GM20431 (cell line): Measurements from ENCODE around the gene RNF112.

ENCODE experiments used
- in situ Hi-C: fragments of 300-500 bp; cut with MseI, MboI; formaldehyde crosslinking; loops from one replicate; pipeline ENCODE4 v1.15.0; 2020; ENCODE audit warnings: low sequenced_read_pairs; ENCODE audit not compliant: unreplicated experiment

The RNF112 gene

GRCh38 chr17:19408346-19408710 lies 2.7 kb upstream of the RNF112 start:
- in situ Hi-C loops: no loop called here

- in situ Hi-C loops: no loop called here
These were observed 2.0 kb upstream of the RNF112 start for GRCh38 chr17:19409066-19409465.

DNA sequence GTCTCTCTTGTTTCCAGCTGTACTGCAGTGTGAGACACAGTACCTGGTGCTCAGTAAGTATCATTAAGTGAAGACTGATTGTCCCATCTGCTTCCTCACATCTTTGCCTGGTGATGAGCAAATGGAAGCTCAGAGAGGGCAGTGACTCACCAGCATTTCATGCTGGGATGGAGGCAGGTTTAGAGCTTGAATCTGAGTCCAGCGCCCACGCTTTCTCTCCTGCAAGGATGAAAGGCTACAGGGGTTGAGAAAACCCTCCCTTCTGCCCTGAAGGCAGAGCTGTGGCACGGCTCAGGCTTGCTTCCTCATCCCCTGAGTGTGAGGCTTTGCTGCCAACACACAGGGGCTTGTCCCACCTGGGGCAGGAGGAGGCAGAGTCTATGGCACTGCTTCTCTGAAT lies 1.5 kb upstream of the RNF112 start:
- in situ Hi-C loops: no loop called here

- in situ Hi-C loops: no loop called here
These were observed 941 bp upstream of the RNF112 start for GRCh38 chr17:19410091-19410490.

DNA sequence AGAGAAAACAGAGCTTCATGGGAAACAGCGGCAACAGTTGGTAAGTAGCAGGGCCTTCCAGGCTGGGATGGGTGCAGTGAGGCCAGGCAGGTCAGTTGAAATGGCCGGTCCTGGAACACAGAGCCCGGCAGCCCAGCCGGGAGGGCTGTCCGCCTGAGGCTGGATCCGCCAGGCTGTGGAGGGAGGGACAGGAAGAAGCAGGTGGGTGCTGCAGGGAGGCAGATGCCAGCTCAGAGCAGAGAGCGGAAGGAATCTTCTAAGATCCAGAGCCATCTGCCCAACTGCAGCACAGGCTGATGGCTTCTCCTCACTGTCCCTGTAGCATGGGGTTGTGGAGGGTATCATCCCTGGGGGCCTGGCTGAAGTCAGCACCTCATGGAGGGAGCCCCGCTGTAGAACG lies 599 bp downstream of the RNF112 start:
- in situ Hi-C loops: no loop called here

GRCh38 chr17:19412510-19412909 lies 1.5 kb downstream of the RNF112 start:
- in situ Hi-C loops: no loop called here

GRCh38 chr17:19412984-19413383 lies 2.0 kb downstream of the RNF112 start:
- in situ Hi-C loops: no loop called here

DNA sequence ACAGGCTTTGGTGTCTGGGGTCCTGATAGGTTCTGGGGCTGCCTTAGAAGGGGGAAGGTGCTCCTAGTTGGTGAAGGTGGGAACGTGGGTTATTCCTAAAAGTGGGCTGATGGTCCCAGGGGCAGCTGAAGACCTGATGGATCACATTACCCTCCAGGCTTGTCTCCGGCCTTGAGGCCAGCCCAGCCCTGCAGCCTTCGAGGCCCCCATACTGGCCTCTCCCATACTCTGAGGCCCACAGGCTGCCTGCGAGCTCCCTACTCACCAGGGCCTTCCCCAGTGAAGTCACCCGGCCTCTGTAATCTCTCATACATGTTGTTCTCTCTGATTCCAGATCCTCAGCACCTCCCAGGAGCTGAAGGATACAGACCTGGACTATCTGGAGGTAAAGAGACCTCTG lies 2.7 kb downstream of the RNF112 start:
- in situ Hi-C loops: no loop called here

- in situ Hi-C loops: no loop called here
These were observed 3.6 kb downstream of the RNF112 start for GRCh38 chr17:19414396-19415280.

DNA sequence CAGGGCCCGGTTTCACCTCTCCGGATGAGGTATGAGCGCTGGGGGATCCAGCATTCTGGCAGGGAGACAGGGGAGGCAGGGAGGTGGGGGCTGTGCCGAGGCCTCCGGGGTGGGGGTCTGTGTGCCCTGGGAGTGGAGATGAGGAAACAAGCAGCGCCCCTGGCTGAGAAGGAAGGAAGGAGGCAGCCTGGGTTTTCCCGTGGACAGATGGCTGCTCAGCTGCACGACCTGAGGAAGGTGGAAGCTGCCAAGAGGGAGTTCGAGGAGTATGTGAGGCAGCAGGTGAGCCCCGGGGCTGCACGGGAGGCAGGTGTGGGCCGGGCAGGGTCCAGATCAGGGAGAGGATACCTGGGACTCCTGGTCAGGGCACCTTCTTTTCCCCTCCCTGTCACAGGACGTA lies 4.3 kb downstream of the RNF112 start:
- in situ Hi-C loops: no loop called here

- in situ Hi-C loops: no loop called here
These were observed 5.1 kb downstream of the RNF112 start for GRCh38 chr17:19415806-19416775.

- in situ Hi-C loops: no loop called here
These were observed 6.6 kb downstream of the RNF112 start for GRCh38 chr17:19417611-19418010.

- in situ Hi-C loops: no loop called here
These were observed 7.4 kb downstream of the RNF112 start for GRCh38 chr17:19418251-19418992.

DNA sequence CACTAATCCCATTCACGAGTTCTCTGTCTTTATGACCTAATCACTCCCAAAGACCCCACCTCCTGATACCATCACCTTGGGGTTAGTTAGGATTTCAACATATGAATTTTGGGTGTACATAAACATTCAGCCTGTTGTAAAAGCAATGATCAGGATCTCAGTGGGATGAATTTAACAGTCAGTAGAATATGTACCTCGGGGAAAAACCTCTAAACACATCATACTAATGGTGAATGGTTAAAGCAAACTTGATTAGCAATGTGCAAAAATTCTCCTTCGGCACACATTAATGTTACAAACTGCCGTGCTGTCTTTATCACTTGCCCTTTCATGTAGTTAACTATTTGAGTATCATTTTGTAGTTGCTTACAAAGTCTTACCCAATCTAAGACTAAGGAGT lies 10.2 kb downstream of the RNF112 start:
- in situ Hi-C loops: no loop called here

DNA sequence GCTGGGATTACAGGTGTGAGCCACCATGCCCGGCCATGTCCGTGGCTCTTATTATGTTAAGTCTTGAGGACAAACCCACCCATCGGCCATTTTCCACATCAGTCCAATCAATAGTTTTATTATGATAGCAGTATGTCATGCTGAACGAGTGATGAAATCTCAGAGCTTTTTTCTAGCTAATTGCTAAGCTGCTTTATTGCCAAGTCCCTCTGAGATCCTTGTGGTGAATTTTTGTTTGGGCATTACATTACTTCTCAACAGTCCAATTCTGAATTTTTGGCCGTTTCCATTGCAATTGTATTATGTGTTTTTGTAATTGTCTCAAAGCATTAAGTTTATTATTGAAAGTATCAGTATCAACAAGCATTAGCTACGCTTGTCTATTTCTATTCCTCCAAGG lies 10.9 kb downstream of the RNF112 start:
- in situ Hi-C loops: no loop called here

GRCh38 chr17:19424934-19425868 lies 14.2 kb downstream of the RNF112 start:
- in situ Hi-C loops: no loop called here

GRCh38 chr17:19426631-19427030 lies 15.6 kb downstream of the RNF112 start:
- in situ Hi-C loops: no loop called here

- in situ Hi-C loops: no loop called here
These were observed 20.7 kb downstream of the RNF112 start for GRCh38 chr17:19431691-19432090.

GRCh38 chr17:19433255-19433654 lies 22.2 kb downstream of the RNF112 start:
- in situ Hi-C loops: no loop called here
